Measurements from ENCODE around the gene NR2F1-AS1. TPM values are rescaled to one million over a fixed set of nuclear protein-coding genes. Genes with fewer than 3 reads are reported as not detected.

Gene NR2F1-AS1
- total RNA-seq, 1 experiment from 2014 or later = 1.5 TPM

- no peak for DNase-seq (ENCODE audit: low spot score)
- H3K27me3 Mint-ChIP-seq (ENCODE audit: low read depth) = no peaks in the 10 kb centered on the region
- CTCF ChIA-PET = no interaction called here
- no peaks in the 10 kb centered on the region for H3K36me3 Mint-ChIP-seq
- peaks cover 5% of the 10 kb centered on the region; the same call in 1 of the 2 replicates for H3K4me1 Mint-ChIP-seq
- H3K4me3 Mint-ChIP-seq = no peak overlapping the region
- no peak overlapping the region for H3K27ac Mint-ChIP-seq
- TF ChIP-seq TCF7 (CRISPR knock-in tag; IDR thresholded peaks at IDR 0.05; ENCODE audit: low read depth) (no peak), FOXJ3 (CRISPR knock-in tag; IDR thresholded peaks at IDR 0.05; ENCODE audit: borderline replicate concordance) (no peak), USF2 (CRISPR knock-in tag; IDR thresholded peaks at IDR 0.05) (no peak), ARID4B (CRISPR knock-in tag; IDR thresholded peaks at IDR 0.05; ENCODE audit: borderline replicate concordance) (no peak), ATF1 (CRISPR knock-in tag; IDR thresholded peaks at IDR 0.05) (no peak), ZNF532 (CRISPR knock-in tag; IDR thresholded peaks at IDR 0.05; ENCODE audit: borderline replicate concordance) (no peak), EMX1 (CRISPR knock-in tag; IDR thresholded peaks at IDR 0.05) (no peak), ZNF671 (CRISPR knock-in tag; IDR thresholded peaks at IDR 0.05) (no peak), ZBTB21 (CRISPR knock-in tag; IDR thresholded peaks at IDR 0.05; ENCODE audit: borderline replicate concordance) (no peak), ZNF263 (CRISPR knock-in tag; IDR thresholded peaks at IDR 0.05; ENCODE audit: low read depth) (no peak), ZBTB43 (CRISPR knock-in tag; IDR thresholded peaks at IDR 0.05) (no peak)
- no peak for ATAC-seq
- peaks cover 8% of the 10 kb centered on the region for H3K9me3 Mint-ChIP-seq
- POLR2A ChIA-PET = no interaction called here
Measured at GRCh38 chr5:93511445-93511844, 69.6 kb downstream of the NR2F1-AS1 start.

GRCh38 chr5:93510626-93511380 lies 70.2 kb downstream of the NR2F1-AS1 start:
- H3K4me1 Mint-ChIP-seq = peaks cover 5% of the 10 kb centered on the region; the same call in 1 of the 2 replicates
- POLR2A ChIA-PET = no interaction called here
- CTCF ChIA-PET = no interaction called here
- DNase-seq (ENCODE audit: low spot score) (no peak), ATAC-seq (no peak)
- no peak overlapping the region for H3K27ac Mint-ChIP-seq
- no peaks in the 10 kb centered on the region for H3K36me3 Mint-ChIP-seq
- no peak overlapping the region for H3K4me3 Mint-ChIP-seq
- H3K27me3 Mint-ChIP-seq (ENCODE audit: low read depth) = no peaks in the 10 kb centered on the region
- H3K9me3 Mint-ChIP-seq = peaks cover 14% of the 10 kb centered on the region
- TF ChIP-seq E2F5 (CRISPR knock-in tag; IDR thresholded peaks at IDR 0.05) = no peak
- no peak for TF ChIP-seq NFYB (CRISPR knock-in tag; conservative IDR thresholded peaks at IDR 0.05; ENCODE audit: low read depth)
- no peak for TF ChIP-seq ETV6 (CRISPR knock-in tag; IDR thresholded peaks at IDR 0.05)
- TF ChIP-seq ZNF121 (CRISPR knock-in tag; IDR thresholded peaks at IDR 0.05) = no peak
- no peak for TF ChIP-seq FOXP4 (CRISPR knock-in tag; IDR thresholded peaks at IDR 0.05)
- TF ChIP-seq ATF3 (CRISPR knock-in tag; conservative IDR thresholded peaks at IDR 0.05) = no peak
- TF ChIP-seq ZMAT4 (CRISPR knock-in tag; IDR thresholded peaks at IDR 0.05) = no peak
